GM21576 (cell line): ENCODE data around the gene CSMD2.

Source experiments
- ATAC-seq: cut with Tn5 transposase; IDR thresholded peaks from one replicate; pipeline ENCODE4 v1.9.1; 2021; ENCODE audit warnings: mild to moderate bottlenecking, moderate library complexity; ENCODE audit not compliant: unreplicated experiment

Gene CSMD2

DNA sequence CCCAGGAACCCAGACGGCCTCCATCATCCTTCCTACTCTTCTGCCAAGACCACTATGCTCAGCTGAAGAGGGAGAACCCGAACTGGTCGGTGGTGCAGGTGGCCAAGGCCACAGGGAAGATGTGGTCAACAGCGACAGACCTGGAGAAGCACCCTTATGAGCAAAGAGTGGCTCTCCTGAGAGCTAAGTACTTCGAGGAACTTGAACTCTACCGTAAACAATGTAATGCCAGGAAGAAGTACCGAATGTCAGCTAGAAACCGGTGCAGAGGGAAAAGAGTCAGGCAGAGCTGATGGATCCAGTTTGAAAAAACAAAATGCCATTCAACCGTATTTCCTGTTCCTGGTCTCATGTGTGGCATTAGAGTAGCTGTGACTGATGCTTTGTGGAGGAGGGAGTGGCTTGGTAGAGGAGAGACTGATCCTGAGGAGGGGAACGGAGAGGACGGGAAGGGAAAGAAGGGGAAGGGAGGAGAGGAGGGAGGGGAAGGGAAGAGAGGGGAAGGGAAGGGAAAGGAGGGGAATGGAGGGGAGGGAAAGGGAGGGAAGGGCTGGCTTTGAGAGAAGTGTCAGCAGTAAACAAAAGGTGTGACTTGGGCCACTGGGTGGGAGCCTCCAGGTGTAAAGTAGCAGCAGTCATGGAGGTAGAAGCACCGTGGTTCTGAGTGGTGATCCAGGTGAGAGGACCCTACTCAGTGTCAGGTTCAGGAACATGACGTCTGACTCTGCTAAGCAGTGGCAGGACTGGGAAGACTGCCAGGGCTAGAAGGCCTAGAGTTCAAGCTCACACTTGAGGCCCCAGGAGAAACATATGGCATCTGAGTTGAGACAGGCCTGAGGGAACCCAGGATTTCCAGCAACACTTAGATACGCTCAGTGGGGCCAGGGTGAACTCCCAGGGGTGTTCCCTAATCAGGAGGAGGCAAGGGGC is 300.3 kb downstream of the CSMD2 start:
- no peak for ATAC-seq

DNA sequence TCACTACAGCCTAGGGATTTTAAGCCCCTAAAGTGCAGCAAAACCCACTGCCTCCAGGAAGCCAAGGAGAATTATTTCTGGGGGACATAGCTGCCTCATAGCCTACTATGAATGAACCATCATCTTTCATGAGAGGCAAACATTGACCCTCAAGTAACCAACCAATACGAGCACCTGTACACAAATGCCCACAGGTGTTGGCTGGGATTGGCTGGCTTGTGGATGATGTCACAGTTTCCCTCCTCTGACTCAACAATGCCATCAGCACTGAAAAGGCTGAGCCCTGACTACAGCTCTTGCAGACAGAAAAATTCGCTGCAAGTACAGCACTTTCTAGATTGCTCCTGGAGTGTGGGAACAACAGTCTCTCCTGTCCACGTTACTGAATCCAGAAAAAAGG is 301.3 kb downstream of the CSMD2 start, which contains the start of gene HMGB4:
HMGB4 (plus strand) TSS at position 301 of the 400 bp plus-strand sequence. CDS start 113 bp downstream, outside the sequence.
- no peak for ATAC-seq

DNA sequence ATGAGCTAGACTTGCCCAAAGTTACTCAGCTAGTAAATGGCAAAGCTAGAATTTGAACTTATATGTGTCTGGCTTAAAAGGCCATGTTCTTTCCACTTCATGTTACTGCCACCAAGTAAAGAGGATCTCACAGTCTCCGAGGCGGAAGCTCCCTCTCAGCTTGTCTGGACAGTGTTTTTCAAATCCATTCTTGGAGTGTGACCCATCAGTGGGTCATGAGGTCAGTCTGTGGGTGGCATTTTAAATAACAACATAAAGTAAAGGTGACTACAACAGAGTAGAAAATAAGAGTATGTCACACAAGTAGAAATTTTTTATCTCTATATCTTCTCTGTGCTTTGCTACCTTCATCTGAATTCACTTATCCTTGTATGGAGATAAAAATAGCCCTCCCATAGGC is 304.4 kb downstream of the CSMD2 start:
- ATAC-seq: no peak

DNA sequence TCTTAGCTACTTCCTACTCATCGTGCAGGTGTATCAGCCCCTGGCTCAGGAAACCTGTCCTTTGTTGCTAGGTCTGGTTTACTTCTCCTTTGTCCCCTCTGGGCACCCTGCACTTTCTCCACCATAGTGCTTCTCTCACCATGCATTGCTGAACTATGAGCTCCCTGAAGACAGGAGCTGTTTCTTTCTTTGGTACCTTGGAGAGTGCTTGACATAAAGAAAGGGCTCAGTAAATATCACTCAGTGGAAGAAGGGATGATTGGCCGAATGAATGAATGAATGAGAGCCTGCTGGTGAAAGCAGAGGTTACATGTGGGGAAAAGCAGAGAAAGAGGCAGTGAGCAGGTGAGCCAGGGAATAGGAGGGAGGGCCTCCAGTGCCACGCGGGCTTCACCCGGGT is 310.9 kb downstream of the CSMD2 start:
- no peak for ATAC-seq

DNA sequence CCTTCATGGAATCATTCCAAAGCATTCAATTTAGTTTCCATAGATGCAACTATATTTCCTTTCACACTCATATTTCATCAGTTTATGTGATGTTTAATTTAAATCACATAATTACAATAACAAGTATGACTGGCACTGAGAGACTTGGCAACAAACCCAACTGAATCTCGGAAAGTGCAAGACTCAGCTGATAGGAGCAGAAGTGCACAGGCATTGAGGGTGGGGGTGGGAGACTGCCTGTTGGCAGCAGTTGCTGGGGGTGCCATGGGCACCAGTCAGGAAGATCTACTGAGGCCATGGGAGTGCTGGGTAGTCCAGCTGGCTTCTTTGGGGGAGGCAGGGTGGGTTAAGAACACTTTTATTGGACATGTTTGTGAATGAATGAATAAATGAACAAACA is 311.6 kb downstream of the CSMD2 start:
- no peak for ATAC-seq

DNA sequence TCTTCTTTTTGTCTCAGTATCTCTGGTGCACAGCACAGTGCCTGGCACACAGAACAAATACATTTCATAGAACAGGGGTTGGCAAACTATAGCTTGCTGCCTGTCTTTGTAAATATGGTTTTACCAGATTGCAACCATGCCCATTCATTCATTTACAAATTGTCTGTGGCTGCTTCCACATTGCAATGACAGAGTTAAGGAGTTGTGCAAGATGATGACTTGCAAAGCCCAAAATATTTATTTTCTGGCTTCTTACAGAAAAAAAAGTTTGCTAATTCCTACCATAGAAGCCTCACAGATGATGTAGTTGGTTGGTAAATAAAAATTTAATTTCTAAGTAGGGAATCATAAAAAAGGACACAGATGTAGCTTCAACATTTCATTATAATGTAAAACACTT is 312.3 kb downstream of the CSMD2 start:
- ATAC-seq: no peak

DNA sequence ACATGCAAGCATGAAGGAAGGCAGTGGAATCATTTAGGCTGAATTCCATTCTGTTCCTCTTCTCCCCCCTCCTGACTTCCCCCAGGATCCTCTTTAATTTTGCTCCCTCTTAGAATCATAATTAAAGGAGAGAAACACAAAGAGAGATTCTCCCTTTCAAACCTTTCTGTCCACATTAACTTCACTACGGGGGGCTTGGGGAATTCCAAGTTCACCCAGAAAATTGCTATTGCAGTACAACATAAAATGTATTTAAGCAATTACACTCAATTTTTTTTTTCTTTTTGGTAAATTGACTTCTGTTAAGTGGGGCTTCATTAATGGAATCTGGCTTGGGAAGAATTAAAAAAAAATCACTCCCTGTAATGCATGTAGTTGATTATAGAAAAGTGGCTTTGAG is 314.5 kb downstream of the CSMD2 start:
- ATAC-seq: no peak

DNA sequence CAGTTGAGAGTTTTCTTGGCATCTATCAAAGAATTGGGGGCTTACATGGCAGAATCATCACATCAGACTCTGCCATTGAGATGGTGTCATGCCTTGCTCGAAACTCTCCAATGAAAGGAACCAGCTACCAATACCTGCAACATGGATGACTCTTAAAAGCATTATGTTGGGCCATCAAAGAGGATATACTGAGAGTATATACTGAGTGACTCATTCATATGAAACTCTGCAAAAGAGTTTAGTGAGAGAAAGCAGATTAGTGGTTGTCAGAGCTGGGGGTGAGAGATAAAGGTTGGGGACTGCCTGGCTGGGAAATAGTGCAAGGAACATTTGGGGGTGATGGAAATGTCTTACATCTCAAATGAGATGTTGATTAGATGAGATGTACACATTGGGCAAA is 315.8 kb downstream of the CSMD2 start:
- ATAC-seq: no peak

DNA sequence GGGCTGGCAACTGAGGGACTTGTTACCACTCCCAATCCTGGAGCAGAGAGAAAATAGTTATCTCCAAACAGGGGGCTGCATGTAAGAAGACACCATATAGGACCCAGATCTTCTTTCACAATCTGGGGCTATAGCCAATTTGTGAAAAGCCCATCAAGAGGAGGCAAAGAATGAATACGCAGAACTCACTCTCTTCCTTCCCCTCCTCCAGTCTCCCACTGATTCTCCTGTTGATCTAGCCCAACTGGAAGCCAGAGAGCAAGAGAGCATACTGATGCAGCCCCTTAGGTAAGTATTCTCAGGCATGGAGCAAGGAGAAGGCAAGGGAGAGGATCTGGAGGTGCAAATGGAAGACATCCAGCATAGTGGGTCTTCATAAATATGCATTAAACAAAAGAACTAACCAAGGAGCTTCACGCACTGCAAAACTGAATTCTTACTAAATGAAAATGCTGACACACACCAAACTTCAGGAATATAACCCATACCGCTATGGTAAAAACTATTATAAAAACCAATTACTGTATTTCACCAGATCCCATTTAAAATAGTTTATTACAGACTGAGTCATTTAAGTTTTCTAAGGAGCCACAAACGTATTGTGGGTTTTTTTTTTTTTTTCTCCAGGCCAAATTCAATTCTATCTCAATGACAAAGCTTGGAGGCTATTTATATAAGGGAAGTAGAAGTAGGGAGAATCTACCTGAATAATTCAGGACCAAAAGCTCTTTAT is 316.7 kb downstream of the CSMD2 start:
- ATAC-seq: no peak

DNA sequence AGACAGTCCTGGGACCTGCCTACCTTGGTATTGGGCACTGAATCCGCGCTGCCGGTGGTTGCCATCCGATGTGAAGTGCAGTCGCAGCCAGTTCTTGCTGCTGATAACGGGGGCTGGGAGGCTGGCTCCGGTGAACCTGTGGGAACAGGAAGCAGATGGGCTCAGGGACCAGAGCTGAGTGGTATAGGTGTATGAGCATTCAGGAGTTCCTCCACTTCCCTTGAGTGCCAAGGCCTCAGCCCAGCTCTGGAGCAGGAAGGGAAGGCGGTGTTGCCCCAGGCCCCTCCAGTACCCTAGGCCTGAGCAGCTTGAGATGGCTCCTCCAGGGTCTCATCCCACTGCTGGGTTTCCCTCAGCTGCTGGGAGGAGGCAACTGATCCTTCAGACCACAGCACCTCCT is 318.2 kb downstream of the CSMD2 start:
- ATAC-seq: no peak

DNA sequence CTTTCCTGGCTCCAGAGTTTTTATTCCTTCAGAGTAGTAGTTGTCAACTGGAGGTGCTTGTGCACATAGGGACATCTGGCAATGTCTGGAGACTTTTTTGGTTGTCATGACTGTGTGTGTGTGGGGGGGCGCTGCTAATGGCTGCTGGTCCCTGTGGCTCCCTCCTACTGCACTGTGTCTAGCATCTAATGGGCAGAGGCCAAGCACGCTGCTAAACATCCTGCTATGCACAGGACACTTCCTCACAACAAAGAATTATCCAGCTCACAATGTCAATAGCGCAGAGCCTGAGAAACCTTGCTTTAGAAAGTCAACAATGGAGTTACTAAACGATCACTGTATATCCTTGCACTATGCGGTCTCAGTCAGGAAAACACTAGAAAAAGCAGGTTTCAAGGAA is 320.9 kb downstream of the CSMD2 start:
- ATAC-seq: no peak

DNA sequence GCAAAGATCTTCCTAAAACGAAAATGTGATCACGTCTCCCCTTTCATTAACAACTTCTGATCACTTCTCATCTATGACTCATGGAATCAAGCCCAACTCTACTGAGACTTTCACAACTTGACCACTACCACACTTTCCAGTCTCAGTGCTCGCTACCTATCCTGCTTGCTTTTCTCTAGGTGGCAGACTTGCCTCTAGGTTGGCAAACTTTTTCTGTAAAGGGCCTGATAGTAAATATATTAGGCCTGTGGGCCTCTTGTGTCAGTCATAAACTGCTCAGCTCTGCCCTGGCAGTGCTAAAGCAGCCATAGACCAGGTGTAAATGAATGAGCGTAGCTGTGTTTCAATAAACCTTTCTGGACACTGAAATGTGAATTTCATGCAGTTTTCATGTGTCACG is 322.7 kb downstream of the CSMD2 start:
- no peak for ATAC-seq

DNA sequence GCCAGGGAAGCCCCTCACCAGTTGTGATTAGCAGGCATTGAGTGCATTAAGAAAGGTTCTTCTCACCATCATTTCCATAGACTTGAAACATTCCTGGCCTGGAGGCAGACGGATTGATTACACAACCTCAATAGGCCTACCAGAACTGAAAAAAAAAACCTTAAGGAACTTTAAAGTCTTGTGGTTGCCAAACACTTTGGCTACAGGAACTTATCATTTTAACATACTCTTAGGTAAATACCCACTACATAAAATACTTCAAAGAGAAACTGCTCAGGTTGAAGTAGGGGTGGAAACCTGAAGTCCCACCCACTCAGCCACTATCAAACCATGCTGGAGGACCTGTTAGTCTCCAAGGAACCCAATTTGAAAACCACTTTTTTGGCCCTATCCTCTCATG is 323.5 kb downstream of the CSMD2 start:
- no peak for ATAC-seq

DNA sequence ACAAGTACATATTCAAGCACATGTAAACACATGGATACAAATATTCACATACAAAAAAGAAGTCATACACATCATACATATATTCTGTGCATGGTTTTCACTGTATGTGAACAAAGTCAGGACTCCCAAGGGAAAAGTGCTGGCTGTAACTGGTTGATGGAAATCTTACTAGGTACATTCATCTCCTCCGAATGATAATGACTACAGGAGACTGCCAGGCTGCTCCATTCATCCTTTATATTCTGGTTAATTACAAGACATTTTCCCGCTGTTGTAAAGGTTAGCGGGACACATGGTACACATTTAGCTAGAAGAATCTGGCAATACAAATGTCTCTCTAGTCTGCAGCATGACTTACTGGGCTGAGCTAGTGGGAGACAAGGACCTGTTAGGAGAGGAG is 327.4 kb downstream of the CSMD2 start:
- no peak for ATAC-seq

DNA sequence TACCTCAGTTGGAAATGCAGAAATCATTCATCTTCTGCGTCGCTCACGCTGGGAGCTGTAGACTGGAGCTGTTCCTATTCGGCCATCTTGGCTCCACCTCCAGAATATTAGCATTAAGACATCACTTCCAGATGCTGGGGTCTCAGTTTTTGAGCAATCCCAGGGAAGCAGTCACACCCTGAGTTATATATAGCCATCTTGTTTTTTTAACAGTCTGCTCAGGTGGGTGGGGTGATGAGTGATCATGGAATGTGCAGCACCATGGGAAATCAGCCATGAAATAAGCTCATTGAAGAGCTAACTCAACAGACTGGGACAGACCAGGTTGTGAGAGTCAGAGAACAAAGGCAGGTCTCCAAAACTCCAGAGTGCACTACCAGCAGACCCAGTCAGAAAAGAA is 328.1 kb downstream of the CSMD2 start:
- ATAC-seq: no peak

DNA sequence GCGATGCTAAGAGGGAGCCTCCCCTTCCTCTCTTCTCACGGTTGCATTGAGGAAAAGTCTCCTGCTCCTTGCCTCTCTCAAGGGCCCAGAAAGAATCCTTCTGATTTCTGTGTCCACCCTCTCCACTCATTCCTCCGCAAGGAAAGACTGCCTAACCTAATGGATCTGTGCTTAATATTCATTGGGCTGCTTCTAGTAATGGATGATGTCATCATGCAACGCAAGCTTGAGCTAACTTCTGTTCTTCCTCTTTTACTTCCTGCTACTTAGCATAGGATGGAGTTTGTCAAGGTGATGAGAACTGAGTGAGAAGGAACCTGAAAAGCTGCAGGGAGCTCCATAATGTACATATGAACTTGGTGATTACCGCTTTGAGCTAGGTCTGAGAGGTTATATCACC is 336.4 kb downstream of the CSMD2 start:
- no peak for ATAC-seq

DNA sequence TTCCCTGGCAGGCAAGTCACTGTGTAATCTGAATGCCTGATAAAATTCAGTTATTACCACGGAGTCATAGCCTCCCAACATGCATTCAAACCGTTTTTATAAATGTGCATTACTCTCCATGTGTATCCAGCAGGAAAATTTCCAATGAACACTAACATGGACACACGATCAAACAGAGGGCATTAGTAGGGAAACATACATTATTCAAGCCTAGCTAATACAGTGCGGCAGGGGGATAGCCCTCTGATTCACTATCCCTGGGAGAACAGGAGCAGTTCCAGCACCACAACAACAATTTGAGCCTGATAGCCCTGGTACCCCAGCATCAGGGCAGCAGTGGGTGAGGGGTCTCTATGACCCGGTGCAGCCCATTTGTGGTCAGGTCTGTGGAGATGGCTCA is 337.0 kb downstream of the CSMD2 start:
- no peak for ATAC-seq

DNA sequence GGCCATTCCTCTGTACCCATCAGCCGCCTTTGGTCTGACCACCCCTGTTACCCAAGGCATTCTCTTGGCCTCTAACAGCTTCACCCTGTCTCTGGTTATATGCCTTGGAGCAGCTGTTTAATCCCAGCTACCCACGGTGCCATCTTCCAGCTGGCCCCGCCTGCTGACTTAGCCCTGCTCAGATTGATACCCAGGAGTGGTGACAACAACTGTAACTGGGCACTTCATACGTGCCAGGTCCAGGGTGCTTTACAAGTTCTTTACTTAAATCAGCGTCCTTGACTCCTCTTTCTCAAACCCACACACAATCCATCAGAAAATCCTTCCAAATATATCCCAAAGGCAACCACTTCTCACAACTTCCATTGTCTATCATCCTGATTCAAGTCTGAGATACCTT is 338.3 kb downstream of the CSMD2 start:
- no peak for ATAC-seq

DNA sequence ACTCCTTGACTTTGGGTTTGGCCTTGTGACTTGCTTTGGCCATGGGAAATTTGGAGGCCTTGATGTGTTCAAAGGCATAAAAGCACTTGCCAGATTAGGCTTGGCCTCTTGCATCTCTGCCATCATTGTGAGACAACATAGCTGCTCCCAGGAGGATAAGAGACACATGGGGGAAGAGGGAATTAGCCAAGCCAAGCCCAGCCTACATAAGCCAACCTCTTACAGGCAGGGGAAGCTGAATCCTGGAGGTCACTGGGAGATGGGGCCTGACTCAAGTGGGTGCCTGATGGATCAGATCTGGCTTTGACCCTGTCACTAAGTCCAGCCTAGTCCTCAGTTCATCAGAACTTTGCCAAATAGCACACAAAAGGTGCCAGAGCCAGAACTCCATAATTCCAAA is 338.7 kb downstream of the CSMD2 start:
- ATAC-seq: no peak

DNA sequence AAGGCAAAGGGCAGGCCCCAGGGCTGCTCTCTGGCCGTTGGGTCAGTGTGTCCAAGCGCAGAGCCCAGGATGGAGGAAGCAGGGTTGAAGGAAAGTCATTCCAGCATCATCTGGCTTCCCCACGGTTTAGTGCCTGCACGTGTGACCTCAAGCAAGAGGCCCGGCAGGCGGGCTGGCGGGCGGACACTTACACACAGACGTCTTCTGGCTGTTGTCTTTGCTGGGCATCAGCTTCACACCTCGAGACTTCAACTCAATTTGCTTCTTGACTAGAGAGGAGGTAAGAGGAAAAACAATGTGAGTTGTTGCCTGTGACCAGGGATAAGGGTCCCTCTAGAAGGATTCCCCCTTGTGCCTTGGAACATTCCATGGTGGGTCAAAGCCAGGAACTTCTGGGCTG is 339.5 kb downstream of the CSMD2 start:
- no peak for ATAC-seq

DNA sequence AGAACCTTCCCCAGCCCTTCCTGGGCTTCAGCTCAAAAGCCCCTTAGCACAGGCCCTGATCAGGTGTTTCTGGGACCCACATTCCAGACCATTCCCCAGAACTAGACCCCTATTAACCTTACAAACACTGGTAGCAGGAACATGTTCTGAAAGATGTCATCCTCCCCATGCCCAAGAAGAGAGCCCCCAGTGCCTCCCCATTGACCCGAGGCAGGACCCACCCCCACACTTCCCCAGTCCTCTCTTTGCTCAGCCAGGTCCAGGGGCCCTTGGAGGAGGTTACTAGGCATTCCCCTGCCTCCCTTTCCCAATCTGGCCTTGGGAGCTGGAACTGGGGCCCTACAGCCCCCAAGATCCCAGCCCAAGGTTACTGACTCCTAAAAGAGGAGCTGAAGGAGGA is 340.1 kb downstream of the CSMD2 start:
- ATAC-seq: no peak

DNA sequence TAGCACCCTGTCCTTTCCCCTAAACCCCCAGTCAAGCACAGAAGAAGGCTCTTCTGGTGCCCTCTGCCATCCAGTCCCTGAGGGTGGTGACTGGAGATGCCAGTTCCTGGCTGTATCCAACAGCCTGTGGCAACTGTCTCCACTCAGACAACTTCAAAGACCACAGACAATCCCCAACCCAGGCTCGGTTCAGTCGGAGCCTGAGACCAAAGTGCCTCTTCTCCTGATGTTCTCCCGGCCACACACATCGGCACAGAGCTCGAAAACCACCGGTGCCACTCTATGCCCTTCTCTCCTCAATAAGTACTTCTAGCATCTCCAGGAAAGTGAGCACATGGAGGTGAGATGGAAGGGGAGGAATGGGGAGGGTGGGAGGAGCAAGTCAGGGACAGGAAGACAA is 340.7 kb downstream of the CSMD2 start:
- ATAC-seq: no peak
